SJCRH30 (cell line): ENCODE measurements around the gene ATAD3B. TPM values are rescaled to one million over a fixed set of nuclear protein-coding genes. Genes with fewer than 3 reads are reported as not detected.
"Not testable (repeated sequence)": the region's sequence is repeated elsewhere in the genome, so short reads cannot be mapped to it uniquely, and the experiment has no call there.

Experiments used
- DNase-seq, 2 experiments: peaks; one replicate each; pipeline ENCODE4 v3.0.0-alpha.2; 2015 to 2020
- H3K27ac ChIP-seq: fragments of 250-450 bp; sonication (Bioruptor Pico); 2 replicates; pipeline ENCODE4 v1.5.1; 2020; ENCODE audit warnings: mild to moderate bottlenecking, moderate library complexity
- H3K27me3 ChIP-seq: fragments of 250-450 bp; sonication (Bioruptor Pico); 2 replicates; pipeline ENCODE4 v1.5.1; 2020; ENCODE audit warnings: mild to moderate bottlenecking, moderate library complexity
- H3K36me3 ChIP-seq: fragments of 250-450 bp; sonication (Bioruptor Pico); 2 replicates; pipeline ENCODE4 v1.5.1; 2020; ENCODE audit warnings: mild to moderate bottlenecking, moderate library complexity
- H3K4me1 ChIP-seq: fragments of 250-450 bp; sonication (Bioruptor Pico); 2 replicates; pipeline ENCODE4 v1.5.1; 2020; ENCODE audit warnings: mild to moderate bottlenecking, moderate library complexity
- H3K4me3 ChIP-seq: fragments of 250-450 bp; sonication (Bioruptor Pico); 2 replicates; pipeline ENCODE4 v1.5.1; 2020; ENCODE audit warnings: mild to moderate bottlenecking, moderate library complexity
- H3K9me3 ChIP-seq: fragments of 250-450 bp; sonication (Bioruptor Pico); replicated peaks from 2 replicates; pipeline ENCODE4 v1.5.1; 2020; ENCODE audit warnings: mild to moderate bottlenecking, moderate library complexity
- total RNA-seq: library from RNA; depleted of rRNA; stranded (reverse); fragments of >200 nt; shearing (Covaris generic); gene quantifications from 2 replicates; pipeline ENCODE4 v1.2.3, GENCODE V29; 2014

The ATAD3B gene
- total RNA-seq, 1 experiment from 2014 or later = 55.5 TPM

- H3K36me3 ChIP-seq = no peaks in the 10 kb centered on the region
- no peak overlapping the region for H3K27ac ChIP-seq
- peaks cover 3% of the 10 kb centered on the region; the same call in 1 of the 2 replicates for H3K27me3 ChIP-seq
- H3K9me3 ChIP-seq = no peaks in the 10 kb centered on the region
- H3K4me1 ChIP-seq = peaks cover 37% of the 10 kb centered on the region
- DNase-seq = no peak
- no peak overlapping the region for H3K4me3 ChIP-seq
Measured at GRCh38 chr1:1437033-1437903, 34.3 kb upstream of the ATAD3B start.

- Histone ChIP-seq H3K27ac (no peak overlapping the region), H3K4me3 (no peak overlapping the region), H3K36me3 (no peaks in the 10 kb centered on the region), H3K4me1 (peaks cover 34% of the 10 kb centered on the region), H3K27me3 (peaks cover 8% of the 10 kb centered on the region; the same call in 1 of the 2 replicates), H3K9me3 (no peaks in the 10 kb centered on the region)
- peak; percentile 62 to 71 for DNase-seq
Measured at GRCh38 chr1:1437904-1438376, 33.6 kb upstream of the ATAD3B start.

GRCh38 chr1:1438531-1439381 lies 32.8 kb upstream of the ATAD3B start:
- Histone ChIP-seq H3K27ac (no peak overlapping the region), H3K27me3 (peaks cover 8% of the 10 kb centered on the region; the same call in 1 of the 2 replicates), H3K4me1 (peaks cover 27% of the 10 kb centered on the region), H3K36me3 (no peaks in the 10 kb centered on the region), H3K9me3 (no peaks in the 10 kb centered on the region), H3K4me3 (no peak overlapping the region)
- no peak for DNase-seq

- H3K4me1 ChIP-seq = peaks cover 21% of the 10 kb centered on the region
- no peak overlapping the region for H3K27ac ChIP-seq
Measured at GRCh38 chr1:1439546-1440261, 31.9 kb upstream of the ATAD3B start.

GRCh38 chr1:1440262-1441001 lies 31.1 kb upstream of the ATAD3B start:
- Histone ChIP-seq H3K36me3 (no peaks in the 10 kb centered on the region), H3K4me1 (peaks cover 17% of the 10 kb centered on the region), H3K27ac (no peak overlapping the region), H3K4me3 (peak overlapping the region; percentile 16; the same call in 1 of the 2 replicates), H3K9me3 (no peaks in the 10 kb centered on the region), H3K27me3 (peaks cover 8% of the 10 kb centered on the region; the same call in 1 of the 2 replicates)
- DNase-seq = no peak

More at GRCh38 chr1:1439546-1440261, 31.9 kb upstream of the ATAD3B start:
- Histone ChIP-seq H3K4me3 (no peak overlapping the region), H3K36me3 (no peaks in the 10 kb centered on the region), H3K27me3 (peaks cover 8% of the 10 kb centered on the region; the same call in 1 of the 2 replicates), H3K9me3 (no peaks in the 10 kb centered on the region)
- no peak for DNase-seq

- Histone ChIP-seq H3K27ac (no peak overlapping the region), H3K4me3 (peak overlapping the region; percentile 16), H3K27me3 (peaks cover 8% of the 10 kb centered on the region; the same call in 1 of the 2 replicates), H3K9me3 (no peaks in the 10 kb centered on the region), H3K4me1 (peaks cover 17% of the 10 kb centered on the region), H3K36me3 (no peaks in the 10 kb centered on the region)
- peak; percentile 78 to 90 for DNase-seq
Measured at GRCh38 chr1:1441002-1441888, 30.3 kb upstream of the ATAD3B start.

- H3K9me3 ChIP-seq = no peaks in the 10 kb centered on the region
- peaks cover 8% of the 10 kb centered on the region; the same call in 1 of the 2 replicates for H3K27me3 ChIP-seq
- DNase-seq = no peak
- H3K4me1 ChIP-seq = peaks cover 17% of the 10 kb centered on the region
- no peak overlapping the region for H3K4me3 ChIP-seq
- H3K36me3 ChIP-seq = no peaks in the 10 kb centered on the region
- no peak overlapping the region for H3K27ac ChIP-seq
Measured at GRCh38 chr1:1442069-1442770, 29.3 kb upstream of the ATAD3B start.

GRCh38 chr1:1446631-1447030 lies 24.9 kb upstream of the ATAD3B start:
- H3K27ac ChIP-seq, H3K4me1 ChIP-seq, H3K36me3 ChIP-seq, H3K4me3 ChIP-seq, DNase-seq, H3K9me3 ChIP-seq: not testable (repeated sequence)
- peaks cover 32% of the 10 kb centered on the region; the same call in 1 of the 2 replicates for H3K27me3 ChIP-seq

- DNase-seq = no peak
- Histone ChIP-seq H3K36me3 (no peaks in the 10 kb centered on the region), H3K27ac (no peak within 1 kb of the TSS), H3K27me3 (peaks cover 27% of the 10 kb centered on the region; the same call in 1 of the 2 replicates), H3K4me3 (no peak within 1 kb of the TSS), H3K9me3 (no peaks in the 10 kb centered on the region; the same call in 1 of the 2 replicates), H3K4me1 (no peaks in the 10 kb centered on the region)
Measured at GRCh38 chr1:1449099-1449739, 22.3 kb upstream of the ATAD3B start, which contains the start of gene ATAD3C. ATAD3C (plus strand) TSS chr1:1449689; CDS start chr1:1450684, 995 bp downstream.

- not testable (repeated sequence) for H3K4me3 ChIP-seq, H3K4me1 ChIP-seq, DNase-seq, H3K36me3 ChIP-seq, H3K27ac ChIP-seq, H3K9me3 ChIP-seq
- H3K27me3 ChIP-seq = peaks cover 30% of the 10 kb centered on the region; the same call in 1 of the 2 replicates
Measured at GRCh38 chr1:1450616-1451015, 20.9 kb upstream of the ATAD3B start.

GRCh38 chr1:1451696-1452364 lies 19.7 kb upstream of the ATAD3B start:
- no peaks in the 10 kb centered on the region for H3K4me1 ChIP-seq
- no peaks in the 10 kb centered on the region for H3K36me3 ChIP-seq
- H3K4me3 ChIP-seq = no peak overlapping the region
- no peak overlapping the region for H3K27ac ChIP-seq
- peaks cover 31% of the 10 kb centered on the region; the same call in 1 of the 2 replicates for H3K27me3 ChIP-seq
- no peak for DNase-seq
- no peaks in the 10 kb centered on the region; the same call in 1 of the 2 replicates for H3K9me3 ChIP-seq
